ENCODE results near the gene ALDH1B1.

ALDH1B1 gene

GRCh38 chr9:38408719-38409118 lies 16.2 kb downstream of the ALDH1B1 start:
- Histone ChIP-seq H3K27me3 (ENCODE audit: low read length) (no peaks in the 10 kb centered on the region), H3K9me2 (replicated peaks; ENCODE audit: insufficient read depth, low read length) (no peaks in the 10 kb centered on the region), H3K9me3 (ENCODE audit: insufficient read depth, low read length) (no peaks in the 10 kb centered on the region), H3K79me2 (ENCODE audit: insufficient read depth, low read length) (no peaks in the 10 kb centered on the region), H3K27ac (ENCODE audit: low read depth, low read length) (no peak overlapping the region), H3K4me2 (ENCODE audit: low read depth, low read length, poor library complexity, severe bottlenecking) (no peak overlapping the region), H3K4me3 (ENCODE audit: insufficient read depth, low read length, poor library complexity, severe bottlenecking) (no peak overlapping the region), H3K36me3 (ENCODE audit: low read length) (no peaks in the 10 kb centered on the region), H2AFZ (ENCODE audit: low read depth, low read length, severe bottlenecking) (no peak overlapping the region), H3F3A (ENCODE audit: insufficient read depth) (no peaks in the 10 kb centered on the region), H3K9ac (ENCODE audit: low read length) (no peak overlapping the region), H4K20me1 (ENCODE audit: low read depth, low read length) (no peaks in the 10 kb centered on the region)
- TF ChIP-seq CTCF (IDR thresholded peaks at IDR 0.05; ENCODE audit: insufficient read depth, low read length, poor library complexity, severe bottlenecking): no peak
- TF ChIP-seq EZH2phosphoT487 (conservative IDR thresholded peaks at IDR 0.05; ENCODE audit: low read length): no peak

GRCh38 chr9:38412751-38413150 lies 20.2 kb downstream of the ALDH1B1 start:
- Histone ChIP-seq H3K4me2 (ENCODE audit: low read depth, low read length, poor library complexity, severe bottlenecking) (no peak overlapping the region), H3K9me3 (ENCODE audit: insufficient read depth, low read length) (no peaks in the 10 kb centered on the region), H3K27ac (ENCODE audit: low read depth, low read length) (no peak overlapping the region), H3K4me3 (ENCODE audit: insufficient read depth, low read length, poor library complexity, severe bottlenecking) (no peak overlapping the region), H3F3A (ENCODE audit: insufficient read depth) (no peaks in the 10 kb centered on the region), H2AFZ (ENCODE audit: low read depth, low read length, severe bottlenecking) (no peak overlapping the region), H3K9ac (ENCODE audit: low read length) (no peak overlapping the region), H4K20me1 (ENCODE audit: low read depth, low read length) (no peaks in the 10 kb centered on the region), H3K9me2 (replicated peaks; ENCODE audit: insufficient read depth, low read length) (no peaks in the 10 kb centered on the region), H3K79me2 (ENCODE audit: insufficient read depth, low read length) (no peaks in the 10 kb centered on the region), H3K36me3 (ENCODE audit: low read length) (no peaks in the 10 kb centered on the region), H3K27me3 (ENCODE audit: low read length) (no peaks in the 10 kb centered on the region)
- TF ChIP-seq EZH2phosphoT487 (conservative IDR thresholded peaks at IDR 0.05; ENCODE audit: low read length) (no peak), CTCF (IDR thresholded peaks at IDR 0.05; ENCODE audit: insufficient read depth, low read length, poor library complexity, severe bottlenecking) (no peak)

GRCh38 chr9:38413283-38413682 lies 20.8 kb downstream of the ALDH1B1 start:
- H3K9me2 ChIP-seq (replicated peaks; ENCODE audit: insufficient read depth, low read length): no peaks in the 10 kb centered on the region
- no peak for TF ChIP-seq CTCF (IDR thresholded peaks at IDR 0.05; ENCODE audit: insufficient read depth, low read length, poor library complexity, severe bottlenecking)
- no peak for TF ChIP-seq EZH2phosphoT487 (conservative IDR thresholded peaks at IDR 0.05; ENCODE audit: low read length)
- no peaks in the 10 kb centered on the region for H3K27me3 ChIP-seq (ENCODE audit: low read length)
- no peak overlapping the region for H3K4me3 ChIP-seq (ENCODE audit: insufficient read depth, low read length, poor library complexity, severe bottlenecking)
- H2AFZ ChIP-seq (ENCODE audit: low read depth, low read length, severe bottlenecking): no peak overlapping the region
- no peaks in the 10 kb centered on the region for H3K36me3 ChIP-seq (ENCODE audit: low read length)
- no peak overlapping the region for H3K27ac ChIP-seq (ENCODE audit: low read depth, low read length)
- H3K4me2 ChIP-seq (ENCODE audit: low read depth, low read length, poor library complexity, severe bottlenecking): no peak overlapping the region
- no peaks in the 10 kb centered on the region for H3K9me3 ChIP-seq (ENCODE audit: insufficient read depth, low read length)
- H3F3A ChIP-seq (ENCODE audit: insufficient read depth): no peaks in the 10 kb centered on the region
- H3K79me2 ChIP-seq (ENCODE audit: insufficient read depth, low read length): no peaks in the 10 kb centered on the region
- no peaks in the 10 kb centered on the region for H4K20me1 ChIP-seq (ENCODE audit: low read depth, low read length)
- no peak overlapping the region for H3K9ac ChIP-seq (ENCODE audit: low read length)

Data from SU-DHL-6 (cell line).